ENCODE results near the gene MND1.
"Not testable (repeated sequence)": the region's sequence is repeated elsewhere in the genome, so short reads cannot be mapped to it uniquely, and the experiment has no call there.

The MND1 gene

GRCh38 chr4:153447175-153447905 is 102.9 kb downstream of the MND1 start:
- no peak for DNase-seq

- no peak for DNase-seq
Measured at GRCh38 chr4:153448003-153448731, 103.7 kb downstream of the MND1 start.

DNA sequence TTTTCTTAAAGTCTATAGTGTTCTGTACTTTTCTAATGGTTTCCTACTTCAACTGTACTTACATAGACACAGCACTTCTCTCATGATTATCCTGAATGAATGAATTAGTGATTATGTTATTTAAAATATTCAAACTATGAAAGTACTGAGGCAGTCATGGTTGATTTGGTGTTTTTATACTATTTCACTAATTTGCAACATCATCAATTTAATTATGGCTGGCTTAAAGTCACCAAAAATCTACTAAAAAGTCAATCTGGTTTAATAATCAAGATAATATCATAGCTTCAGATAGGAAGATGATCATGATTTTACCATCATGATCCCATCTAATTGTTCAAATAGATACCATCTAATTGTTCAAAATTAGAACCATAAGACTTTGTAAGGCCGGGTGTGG is 104.8 kb downstream of the MND1 start:
- no peak for DNase-seq

DNA sequence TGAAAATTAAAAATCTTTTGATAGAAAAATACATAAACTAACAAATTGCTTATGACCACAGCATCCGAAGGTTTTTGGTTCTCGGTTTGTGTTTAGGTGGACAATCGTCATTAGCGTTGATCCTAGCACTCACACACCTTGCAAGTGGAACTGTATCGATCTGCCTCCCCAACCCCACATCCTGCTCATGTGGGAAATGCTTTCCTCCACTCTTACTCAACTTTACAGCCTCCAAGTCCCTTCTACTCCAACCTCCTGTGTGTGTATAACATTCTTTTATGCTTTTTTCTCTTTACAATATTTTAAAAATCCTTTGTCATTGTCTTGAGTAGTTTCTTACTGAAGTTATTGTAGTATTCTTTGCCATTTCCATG is 106.0 kb downstream of the MND1 start:
- DNase-seq, result no peak

- DNase-seq, result not testable (repeated sequence)
Measured at GRCh38 chr4:153451145-153451544, 106.7 kb downstream of the MND1 start.

GRCh38 chr4:153451911-153452657 is 107.6 kb downstream of the MND1 start:
- no peak for DNase-seq

- no peak for DNase-seq
Measured at GRCh38 chr4:153452658-153453378, 108.3 kb downstream of the MND1 start.

- DNase-seq, result no peak
Measured at GRCh38 chr4:153453402-153453801, 108.9 kb downstream of the MND1 start.

- DNase-seq, result no peak
Measured at GRCh38 chr4:153458969-153459368, 114.5 kb downstream of the MND1 start.

DNA sequence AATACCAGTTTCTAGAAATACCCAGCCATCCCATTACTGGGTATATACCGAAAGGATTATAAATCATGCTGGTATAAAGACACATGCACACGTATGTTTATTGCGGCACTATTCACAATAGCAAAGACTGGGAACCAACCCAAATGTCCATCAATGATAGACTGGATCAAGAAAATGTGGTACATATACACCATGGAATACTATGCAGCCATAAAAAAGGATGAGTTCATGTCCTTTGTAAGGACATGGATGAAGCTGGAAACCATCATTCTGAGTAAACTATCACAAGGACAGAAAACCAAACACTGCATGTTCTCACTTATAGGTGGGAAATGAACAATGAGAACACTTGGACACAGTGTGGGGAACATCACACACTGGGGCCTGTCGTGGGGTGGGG is 117.1 kb downstream of the MND1 start:
- DNase-seq, result not testable (repeated sequence)

DNA sequence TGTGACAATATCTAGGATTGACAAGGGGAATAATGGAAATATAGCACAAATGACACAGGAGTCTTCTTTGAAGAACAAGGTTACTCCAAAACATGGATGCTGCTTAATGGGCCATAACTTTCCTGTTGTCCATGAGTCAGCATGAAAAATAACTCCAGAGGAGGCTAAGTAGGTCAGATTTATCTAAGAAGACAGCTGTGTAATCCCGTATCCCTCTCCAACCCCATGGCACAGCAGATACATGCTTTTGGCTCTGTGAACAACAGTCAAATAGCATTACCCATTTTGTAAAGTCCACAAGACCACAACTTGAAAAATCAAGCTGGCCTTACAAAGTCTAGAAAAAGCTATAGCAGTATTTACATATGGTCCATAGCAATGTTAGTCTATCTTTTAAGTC is 119.6 kb downstream of the MND1 start:
- no peak for DNase-seq
